HEK293T (cell line): ENCODE data around the gene NEU1.
"Not testable (repeated sequence)": the region's sequence is repeated elsewhere in the genome, so short reads cannot be mapped to it uniquely, and the experiment has no call there.

Source experiments
- CTCF ChIA-PET: fragments of 350-600 bp; formaldehyde crosslinking; extraction: SDS; loops from one replicate; lab custom pipeline; 2021; ENCODE audit warnings: antibody characterized with exemption, inconsistent platforms; lab: Yijun Ruan, JAX
- POLR2A ChIA-PET: fragments of 350-600 bp; formaldehyde crosslinking; extraction: SDS; loops from one replicate; lab custom pipeline; 2020; ENCODE audit warnings: antibody characterized with exemption, inconsistent platforms; lab: Yijun Ruan, JAX
- DNase-seq: peaks from one replicate; pipeline ENCODE4 v3.0.0; 2012; ENCODE audit warnings: mixed read lengths; ENCODE audit errors: extremely low spot score
- ARNT ChIP-seq: fragments of 450-650 bp; IDR thresholded peaks from 2 replicates; pipeline ENCODE4 v1.6.1; 2017; ENCODE audit warnings: mild to moderate bottlenecking
- BHLHE40 ChIP-seq: fragments of 450-650 bp; IDR thresholded peaks from 2 replicates; pipeline ENCODE4 v1.6.1; 2016; ENCODE audit warnings: mild to moderate bottlenecking, moderate library complexity, borderline replicate concordance
- CTBP1 ChIP-seq: fragments of 450-650 bp; IDR thresholded peaks from 2 replicates; pipeline ENCODE4 v1.6.1; 2016; ENCODE audit warnings: borderline replicate concordance
- ELF4 ChIP-seq: fragments of 450-650 bp; IDR thresholded peaks from 2 replicates; pipeline ENCODE4 v1.6.1; 2017; ENCODE audit warnings: antibody characterized with exemption
- FOXA1 ChIP-seq: fragments of 450-650 bp; IDR thresholded peaks from 2 replicates; pipeline ENCODE4 v1.6.1; 2016; ENCODE audit warnings: mild to moderate bottlenecking
- FOXK2 ChIP-seq: fragments of 450-650 bp; IDR thresholded peaks from 2 replicates; pipeline ENCODE4 v1.6.1; 2016; ENCODE audit warnings: mild to moderate bottlenecking
- FOXM1 ChIP-seq: fragments of 450-650 bp; IDR thresholded peaks from 2 replicates; pipeline ENCODE4 v1.6.1; 2017; ENCODE audit warnings: mild to moderate bottlenecking, borderline replicate concordance
- HDGF ChIP-seq: fragments of 450-650 bp; IDR thresholded peaks from 2 replicates; pipeline ENCODE4 v1.6.1; 2017; ENCODE audit warnings: antibody characterized with exemption, borderline replicate concordance
- L3MBTL2 ChIP-seq: fragments of 450-650 bp; conservative IDR thresholded peaks from 2 replicates; pipeline ENCODE4 v1.6.1; 2016; ENCODE audit warnings: mild to moderate bottlenecking
- LEF1 ChIP-seq: fragments of 450-650 bp; IDR thresholded peaks from 2 replicates; pipeline ENCODE4 v1.6.1; 2017; ENCODE audit warnings: mild to moderate bottlenecking, borderline replicate concordance
- NFRKB ChIP-seq: fragments of 450-650 bp; IDR thresholded peaks from 2 replicates; pipeline ENCODE4 v1.6.1; 2016; ENCODE audit warnings: mild to moderate bottlenecking, moderate library complexity
- PKNOX1 ChIP-seq: fragments of 450-650 bp; IDR thresholded peaks from 2 replicates; pipeline ENCODE4 v1.6.1; 2016
- SP1 ChIP-seq: fragments of 450-650 bp; IDR thresholded peaks from 2 replicates; pipeline ENCODE4 v1.6.1; 2017
- SUZ12 ChIP-seq: fragments of 450-650 bp; IDR thresholded peaks from 2 replicates; pipeline ENCODE4 v1.6.1; 2016; ENCODE audit warnings: mild to moderate bottlenecking
- TARDBP ChIP-seq: fragments of 450-650 bp; IDR thresholded peaks from 2 replicates; pipeline ENCODE4 v1.6.1; 2016
- ZNF384 ChIP-seq: fragments of 450-650 bp; IDR thresholded peaks from 2 replicates; pipeline ENCODE4 v1.6.1; 2016

NEU1 gene

GRCh38 chr6:31825553-31825952, 37.1 kb downstream of the NEU1 start:
- CTCF ChIA-PET: interaction anchor here (0.8 kb wide), 1 partner anchor 30 kb away, joined by 4 read pairs; the partner anchor contains the start of gene VARS1
- TF ChIP-seq SP1: no peak
- TF ChIP-seq FOXK2: no peak
- no peak for TF ChIP-seq FOXM1
- no peak for TF ChIP-seq TARDBP
- TF ChIP-seq L3MBTL2: no peak
- TF ChIP-seq CTBP1: no peak
- TF ChIP-seq ZNF384: peak; percentile 44; the same call in 1 of the 2 replicates
- no peak for TF ChIP-seq PKNOX1
- TF ChIP-seq ELF4: no peak
- POLR2A ChIA-PET: interaction anchor here (1.1 to 2.2 kb wide), 3 partner anchors 10 to 30 kb away, joined by 5 to 13 read pairs (median 10); partner anchors contain the start of genes HSPA1A, HSPA1L, LSM2 and VARS1
- no peak for DNase-seq

GRCh38 chr6:31823592-31824196, 38.9 kb downstream of the NEU1 start:
- DNase-seq: not testable (repeated sequence)
- CTCF ChIA-PET: interaction anchor here (0.7 kb wide), 1 partner anchor 291 kb away, joined by 3 read pairs; no protein-coding TSS in a partner anchor

GRCh38 chr6:31822036-31822821, 40.4 kb downstream of the NEU1 start:
- ChIA-PET CTCF (interaction anchor here (0.5 kb wide), 1 partner anchor 52 kb away, joined by 3 read pairs; no protein-coding TSS in a partner anchor), POLR2A (interaction anchor here (1.8 to 4.7 kb wide), 5 partner anchors 8 to 119 kb away, joined by 5 to 25 read pairs (median 9); partner anchors contain the start of genes ABHD16A, LSM2 and NEU1)
- TF ChIP-seq BHLHE40 (no peak), HDGF (no peak), SUZ12 (no peak), CTBP1 (no peak), ZNF384 (no peak), NFRKB (no peak), ELF4 (no peak), PKNOX1 (no peak), FOXM1 (no peak), SP1 (no peak), FOXK2 (no peak), LEF1 (no peak), ARNT (no peak), FOXA1 (no peak), TARDBP (no peak), L3MBTL2 (no peak)
- DNase-seq: peak; percentile 50

More at GRCh38 chr6:31823592-31824196, 38.9 kb downstream of the NEU1 start:
- POLR2A ChIA-PET: interaction anchor here (1.8 to 3.0 kb wide), 4 partner anchors 8 to 39 kb away, joined by 8 to 16 read pairs (median 11); partner anchors contain the start of genes HSPA1A, HSPA1L, LSM2 and NEU1

GRCh38 chr6:31821301-31822035, 41.2 kb downstream of the NEU1 start:
- peak; percentile 45 for DNase-seq
- ChIA-PET CTCF (no interaction called here), POLR2A (interaction anchor here (2.1 to 4.7 kb wide), 4 partner anchors 9 to 118 kb away, joined by 5 to 25 read pairs (median 12); partner anchors contain the start of genes ABHD16A, LSM2 and NEU1)
- TF ChIP-seq BHLHE40 (no peak), HDGF (no peak), CTBP1 (no peak), ELF4 (no peak), LEF1 (no peak), NFRKB (no peak), FOXM1 (no peak), SUZ12 (no peak), FOXK2 (no peak), ARNT (no peak), L3MBTL2 (no peak), ZNF384 (no peak; the same call in 1 of the 2 replicates), TARDBP (no peak), SP1 (no peak), PKNOX1 (no peak), FOXA1 (no peak)

- POLR2A ChIA-PET: interaction anchor here (0.6 to 4.7 kb wide), 6 partner anchors 11 to 357 kb away, joined by 3 to 25 read pairs (median 3); partner anchors contain the start of gene VARS1
- CTCF ChIA-PET: interaction anchor here (1.7 kb wide), 1 partner anchor 51 kb away, joined by 7 read pairs; no protein-coding TSS in a partner anchor
These were observed 42.2 kb downstream of the NEU1 start for GRCh38 chr6:31820399-31820798.

More at GRCh38 chr6:31820399-31820798, 42.2 kb downstream of the NEU1 start:
- not testable (repeated sequence) for DNase-seq
